GM13976 (cell line): ENCODE data around the gene LOXL1.

Experiments used
- DNase-seq: peaks from one replicate; pipeline ENCODE4 v3.0.0; 2012; ENCODE audit warnings: low spot score
- in situ Hi-C: fragments of 300-500 bp; cut with MboI; formaldehyde crosslinking; loops from one replicate; pipeline ENCODE4 v1.12.0; 2022; ENCODE audit warnings: low sequenced_read_pairs, mixed read lengths, inconsistent platforms; ENCODE audit not compliant: unreplicated experiment
- TF ChIP-seq, protein P1 (sequence below): IDR thresholded peaks from 2 replicates; pipeline ENCODE4 v1.5.1; 2012; ENCODE audit warnings: borderline replicate concordance, mild to moderate bottlenecking; ENCODE audit not compliant: insufficient read depth; ENCODE audit errors: extremely low read depth, missing control alignments, control extremely low read depth

The LOXL1 gene

DNA sequence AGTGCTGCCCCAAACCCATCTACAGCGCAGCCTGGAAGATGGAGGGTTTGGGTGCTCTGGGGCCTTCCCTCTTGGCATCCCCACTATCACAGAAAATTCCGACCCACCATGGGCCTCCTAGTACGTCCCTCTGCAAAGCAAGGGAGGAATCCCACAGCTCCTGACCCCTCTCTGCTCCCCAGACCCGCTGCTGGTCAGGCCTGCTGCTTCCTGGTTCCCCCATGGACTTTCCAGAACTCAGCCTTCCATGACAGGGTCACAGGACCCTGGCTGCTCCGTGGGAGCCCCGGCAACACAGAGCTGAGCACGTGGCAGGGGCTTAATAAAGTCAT, 3.1 kb upstream of the LOXL1 start:
- TF ChIP-seq, protein P1, sequence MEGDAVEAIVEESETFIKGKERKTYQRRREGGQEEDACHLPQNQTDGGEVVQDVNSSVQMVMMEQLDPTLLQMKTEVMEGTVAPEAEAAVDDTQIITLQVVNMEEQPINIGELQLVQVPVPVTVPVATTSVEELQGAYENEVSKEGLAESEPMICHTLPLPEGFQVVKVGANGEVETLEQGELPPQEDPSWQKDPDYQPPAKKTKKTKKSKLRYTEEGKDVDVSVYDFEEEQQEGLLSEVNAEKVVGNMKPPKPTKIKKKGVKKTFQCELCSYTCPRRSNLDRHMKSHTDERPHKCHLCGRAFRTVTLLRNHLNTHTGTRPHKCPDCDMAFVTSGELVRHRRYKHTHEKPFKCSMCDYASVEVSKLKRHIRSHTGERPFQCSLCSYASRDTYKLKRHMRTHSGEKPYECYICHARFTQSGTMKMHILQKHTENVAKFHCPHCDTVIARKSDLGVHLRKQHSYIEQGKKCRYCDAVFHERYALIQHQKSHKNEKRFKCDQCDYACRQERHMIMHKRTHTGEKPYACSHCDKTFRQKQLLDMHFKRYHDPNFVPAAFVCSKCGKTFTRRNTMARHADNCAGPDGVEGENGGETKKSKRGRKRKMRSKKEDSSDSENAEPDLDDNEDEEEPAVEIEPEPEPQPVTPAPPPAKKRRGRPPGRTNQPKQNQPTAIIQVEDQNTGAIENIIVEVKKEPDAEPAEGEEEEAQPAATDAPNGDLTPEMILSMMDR, result no peak
- in situ Hi-C loops, result no loop called here
- no peak for DNase-seq

DNA sequence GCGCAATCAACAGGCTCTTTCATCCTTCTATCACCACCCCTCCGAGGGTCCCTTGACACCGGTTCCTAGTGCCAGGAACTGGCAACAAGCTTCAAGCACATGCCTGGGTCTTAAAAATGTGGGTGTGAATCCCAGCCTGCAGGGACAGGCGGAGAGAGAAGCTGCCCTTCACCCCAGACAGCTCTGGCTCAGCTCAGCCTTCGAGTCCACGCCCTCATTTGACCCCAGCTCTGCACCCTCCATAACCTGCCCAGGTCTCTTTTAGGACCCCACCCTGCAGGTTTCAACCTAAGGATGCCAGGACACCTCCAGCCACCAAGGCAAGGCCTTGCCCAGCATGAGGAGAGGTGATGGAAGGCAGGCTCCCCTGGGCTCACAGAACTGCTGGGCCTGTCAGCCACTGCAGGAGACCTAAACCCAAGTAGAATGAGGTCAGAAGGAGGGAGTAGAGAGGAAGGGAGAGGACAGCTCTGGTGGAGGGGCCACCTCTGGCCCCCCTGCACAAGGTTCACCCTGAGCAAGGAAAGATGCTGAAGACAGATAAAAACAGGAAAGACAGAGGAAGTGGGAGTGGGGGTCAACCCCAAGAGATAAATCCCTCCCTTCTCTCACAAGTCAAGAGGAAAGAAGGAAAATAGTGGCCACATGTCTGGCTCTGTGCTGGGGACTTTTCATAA, 2.6 kb upstream of the LOXL1 start:
- DNase-seq, result no peak
- TF ChIP-seq, protein P1, result no peak
- in situ Hi-C loops, result no loop called here

DNA sequence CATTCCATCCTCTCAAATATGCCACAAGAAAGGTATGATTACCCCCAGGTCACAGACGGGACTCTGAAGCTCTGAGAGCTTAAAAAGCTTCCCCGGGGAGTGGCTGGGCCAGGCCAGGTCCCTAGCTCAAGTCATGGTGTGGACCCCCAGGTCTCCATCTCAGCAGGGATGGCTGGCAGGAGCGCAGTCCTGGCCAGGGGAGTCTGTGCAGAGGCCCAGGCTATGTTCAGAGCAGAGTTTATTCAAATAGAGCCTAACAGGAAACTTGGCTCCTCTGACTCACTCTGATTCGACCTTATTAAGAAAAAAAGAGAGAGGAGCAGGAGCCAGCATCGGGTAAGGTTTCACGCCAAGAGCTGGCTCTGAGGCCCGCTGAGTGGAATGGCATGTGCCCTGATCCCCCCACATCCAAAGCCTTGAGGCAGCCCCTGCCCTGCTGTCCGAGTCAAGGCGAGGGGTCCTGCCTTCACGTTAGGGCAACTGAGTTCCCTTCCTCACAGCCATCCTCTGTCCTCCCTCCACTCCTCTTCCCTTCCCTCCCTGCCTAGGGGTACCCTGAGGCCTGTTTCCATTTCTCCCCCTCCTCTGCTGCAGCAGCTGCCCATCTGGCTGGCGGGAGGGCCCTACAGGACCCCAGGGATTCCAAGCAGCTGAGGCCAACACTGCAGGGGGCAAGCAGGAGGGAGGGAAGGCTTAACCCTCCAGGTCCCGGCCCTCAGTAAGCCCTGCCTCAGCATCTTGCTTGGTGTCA, 1.9 kb upstream of the LOXL1 start:
- TF ChIP-seq, protein P1, result no peak
- no peak for DNase-seq
- in situ Hi-C loops, result no loop called here

GRCh38 chr15:73925848-73926218, 429 bp upstream of the LOXL1 start:
- in situ Hi-C loops, result no loop called here
- TF ChIP-seq, protein P1, result no peak
- no peak for DNase-seq

- in situ Hi-C loops, result no loop called here
- peak; percentile 62 for DNase-seq
- TF ChIP-seq, protein P1, result no peak
Observed at GRCh38 chr15:73927003-73927475, 777 bp downstream of the LOXL1 start.

- peak; percentile 76 for DNase-seq
- TF ChIP-seq, protein P1, result no peak
- in situ Hi-C loops, result no loop called here
Observed at GRCh38 chr15:73927476-73928240, 1.4 kb downstream of the LOXL1 start.
